Neural crest cell (in vitro differentiated cells): ENCODE measurements around the gene FSTL1. TPM values are rescaled to one million over a fixed set of nuclear protein-coding genes. Genes with fewer than 3 reads are reported as not detected.

ENCODE experiments used
- DNase-seq: peaks from one replicate; pipeline ENCODE4 v3.0.0; 2021; ENCODE audit warnings: low read depth, mixed read lengths, low spot score
- H3K27ac Mint-ChIP-seq: one replicate; pipeline ENCODE4 v1.8.0; 2021; ENCODE audit warnings: mild to moderate bottlenecking, mixed read lengths; ENCODE audit not compliant: unreplicated experiment
- H3K27me3 Mint-ChIP-seq: 2 replicates; pipeline ENCODE4 v1.8.0; 2021; ENCODE audit warnings: low read depth, mild to moderate bottlenecking, mixed read lengths
- H3K36me3 Mint-ChIP-seq: 2 replicates; pipeline ENCODE4 v1.8.0; 2021; ENCODE audit warnings: low read depth, mild to moderate bottlenecking, mixed read lengths
- H3K4me1 Mint-ChIP-seq: 2 replicates; pipeline ENCODE4 v1.8.0; 2021; ENCODE audit warnings: mixed read lengths
- H3K4me3 Mint-ChIP-seq: one replicate; pipeline ENCODE4 v1.8.0; 2021; ENCODE audit warnings: mild to moderate bottlenecking, mixed read lengths
- H3K9me3 Mint-ChIP-seq: 2 replicates; pipeline ENCODE4 v1.8.0; 2021; ENCODE audit warnings: mixed read lengths
- total RNA-seq: library from RNA; stranded (reverse); gene quantifications from 2 replicates; pipeline ENCODE4 v1.2.1, GENCODE V29; 2021
- TF ChIP-seq, protein P1 (sequence below): fragments of 200-600 bp; sonication (generic); conservative IDR thresholded peaks from 2 replicates; pipeline ENCODE4 v1.5.0; 2021; ENCODE audit warnings: antibody characterized with exemption, mild to moderate bottlenecking

FSTL1 gene
- total RNA-seq, 1 donor from 2014 or later, result 199 TPM

DNA sequence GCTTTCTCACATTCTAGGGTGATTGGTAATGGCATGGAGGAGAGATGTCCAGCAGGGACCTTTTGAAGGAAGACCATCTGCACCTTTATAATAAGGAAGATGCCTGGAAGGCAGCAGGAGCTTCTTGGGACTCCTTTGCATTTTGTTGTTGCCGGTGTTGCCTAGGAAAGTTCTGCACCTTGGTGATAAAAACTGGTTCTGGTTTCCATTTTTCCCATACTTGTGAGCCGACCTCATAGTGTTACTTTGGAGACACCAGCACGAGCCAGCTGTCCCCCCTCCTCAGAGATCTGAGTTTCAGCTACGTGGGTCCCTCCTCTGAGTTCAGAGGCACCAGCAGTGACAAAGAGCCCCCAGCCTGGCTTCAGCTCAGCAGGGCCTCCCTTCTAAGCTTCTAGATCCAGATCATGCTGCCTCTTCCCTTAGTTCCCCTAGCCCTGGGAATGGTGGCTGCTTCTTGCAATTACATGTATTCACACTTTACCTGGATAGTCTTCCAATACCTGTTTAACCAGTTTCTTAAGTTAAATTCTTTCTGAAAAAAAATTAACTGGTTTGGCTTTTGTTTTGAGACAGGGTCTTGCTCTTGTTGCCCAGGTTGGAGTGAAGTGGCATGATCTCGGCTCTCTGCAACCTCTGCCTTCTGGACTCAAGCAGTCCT is 18.0 kb upstream of the FSTL1 start:
- no peak overlapping the region for H3K4me3 Mint-ChIP-seq
- TF ChIP-seq, protein P1, sequence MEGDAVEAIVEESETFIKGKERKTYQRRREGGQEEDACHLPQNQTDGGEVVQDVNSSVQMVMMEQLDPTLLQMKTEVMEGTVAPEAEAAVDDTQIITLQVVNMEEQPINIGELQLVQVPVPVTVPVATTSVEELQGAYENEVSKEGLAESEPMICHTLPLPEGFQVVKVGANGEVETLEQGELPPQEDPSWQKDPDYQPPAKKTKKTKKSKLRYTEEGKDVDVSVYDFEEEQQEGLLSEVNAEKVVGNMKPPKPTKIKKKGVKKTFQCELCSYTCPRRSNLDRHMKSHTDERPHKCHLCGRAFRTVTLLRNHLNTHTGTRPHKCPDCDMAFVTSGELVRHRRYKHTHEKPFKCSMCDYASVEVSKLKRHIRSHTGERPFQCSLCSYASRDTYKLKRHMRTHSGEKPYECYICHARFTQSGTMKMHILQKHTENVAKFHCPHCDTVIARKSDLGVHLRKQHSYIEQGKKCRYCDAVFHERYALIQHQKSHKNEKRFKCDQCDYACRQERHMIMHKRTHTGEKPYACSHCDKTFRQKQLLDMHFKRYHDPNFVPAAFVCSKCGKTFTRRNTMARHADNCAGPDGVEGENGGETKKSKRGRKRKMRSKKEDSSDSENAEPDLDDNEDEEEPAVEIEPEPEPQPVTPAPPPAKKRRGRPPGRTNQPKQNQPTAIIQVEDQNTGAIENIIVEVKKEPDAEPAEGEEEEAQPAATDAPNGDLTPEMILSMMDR, result no peak

GRCh38 chr3:120462409-120462959 is 11.7 kb upstream of the FSTL1 start:
- H3K27ac Mint-ChIP-seq, result no peak overlapping the region
- H3K27me3 Mint-ChIP-seq, result no peaks in the 10 kb centered on the region
- TF ChIP-seq, protein P1, result no peak
- DNase-seq, result no peak
- no peak overlapping the region for H3K4me3 Mint-ChIP-seq
- no peaks in the 10 kb centered on the region for H3K36me3 Mint-ChIP-seq
- peaks cover 16% of the 10 kb centered on the region for H3K4me1 Mint-ChIP-seq
- H3K9me3 Mint-ChIP-seq, result no peaks in the 10 kb centered on the region

More for the DNA sequence above, 18.0 kb upstream of the FSTL1 start:
- DNase-seq, result no peak
- no peaks in the 10 kb centered on the region for H3K36me3 Mint-ChIP-seq
- no peaks in the 10 kb centered on the region for H3K27me3 Mint-ChIP-seq
- H3K4me1 Mint-ChIP-seq, result no peaks in the 10 kb centered on the region
- no peak overlapping the region for H3K27ac Mint-ChIP-seq
- no peaks in the 10 kb centered on the region for H3K9me3 Mint-ChIP-seq

DNA sequence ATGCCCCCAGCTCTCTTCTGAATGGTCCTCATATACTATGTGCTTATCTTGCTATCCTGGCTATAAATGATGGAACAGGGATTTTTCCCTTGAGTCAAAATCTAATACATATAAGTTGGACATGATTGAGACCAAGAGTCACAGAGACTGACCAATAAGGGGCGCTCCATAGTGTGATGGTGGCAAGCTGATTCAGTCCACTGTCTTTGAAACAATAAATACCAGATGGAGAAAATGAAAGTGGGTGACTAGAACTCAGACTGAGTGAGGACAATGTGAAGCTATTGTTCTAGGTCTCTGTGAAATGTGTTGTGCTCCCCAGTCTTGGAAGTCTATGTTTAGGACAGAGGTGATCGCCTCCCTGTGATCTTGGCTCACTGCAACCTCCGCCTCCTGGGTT is 10.6 kb upstream of the FSTL1 start:
- Mint-ChIP-seq H3K4me1 (peaks cover 16% of the 10 kb centered on the region), H3K27me3 (no peaks in the 10 kb centered on the region), H3K27ac (no peak overlapping the region), H3K36me3 (no peaks in the 10 kb centered on the region), H3K9me3 (no peaks in the 10 kb centered on the region), H3K4me3 (no peak overlapping the region)
- TF ChIP-seq, protein P1, result no peak
- no peak for DNase-seq

DNA sequence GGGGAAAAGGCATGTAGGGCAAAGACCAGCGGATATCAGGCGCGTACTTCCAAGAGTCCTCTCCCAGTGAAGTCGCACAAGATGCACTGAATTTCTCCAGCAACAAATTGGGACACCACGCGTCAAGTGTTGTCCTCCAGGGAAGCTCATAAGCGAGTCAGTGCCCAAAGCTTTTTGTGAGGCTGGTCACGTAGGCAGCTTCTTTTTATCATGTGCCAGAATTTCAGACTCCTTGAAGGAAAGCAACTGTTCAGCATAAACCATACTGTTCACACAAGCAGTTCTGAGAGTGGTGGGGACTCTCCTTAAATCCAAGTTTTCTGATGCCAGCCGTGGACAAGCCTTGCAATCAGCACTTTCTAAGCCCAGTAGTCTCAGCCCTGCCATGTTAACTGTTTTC is 10.1 kb upstream of the FSTL1 start:
- Mint-ChIP-seq H3K27me3 (no peaks in the 10 kb centered on the region), H3K9me3 (no peaks in the 10 kb centered on the region), H3K36me3 (no peaks in the 10 kb centered on the region), H3K4me3 (no peak overlapping the region), H3K27ac (no peak overlapping the region), H3K4me1 (peaks cover 16% of the 10 kb centered on the region)
- TF ChIP-seq, protein P1, result no peak
- no peak for DNase-seq

DNA sequence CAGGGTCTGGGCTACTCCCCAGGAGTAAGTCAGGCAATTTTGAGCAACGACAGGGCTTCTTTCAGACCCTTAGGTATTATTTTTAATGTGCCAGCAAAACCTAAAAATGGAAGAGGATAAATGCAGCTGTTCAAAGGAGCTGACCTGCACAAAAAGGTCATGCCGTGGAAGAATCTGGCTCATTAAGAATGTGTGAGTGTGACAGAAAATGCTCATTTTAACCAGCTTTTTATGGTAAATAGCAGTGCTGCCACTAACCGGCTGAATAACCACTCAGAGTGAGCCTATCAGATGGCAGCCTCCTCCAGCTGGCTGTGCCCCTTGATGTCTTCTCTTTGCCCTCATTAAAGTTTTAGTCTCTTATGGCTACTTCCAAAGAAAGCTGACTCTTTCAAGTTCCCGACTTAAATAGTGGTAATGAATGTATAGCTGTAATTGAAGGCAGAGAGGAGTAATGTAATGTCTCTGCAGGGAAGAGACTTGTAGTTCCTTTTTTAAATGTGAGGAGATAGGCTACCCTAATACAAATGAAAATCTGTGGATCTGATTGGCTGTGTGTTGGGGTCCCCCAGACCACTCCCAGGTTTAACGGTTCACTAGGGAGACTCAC is 9.5 kb upstream of the FSTL1 start:
- peaks cover 16% of the 10 kb centered on the region for H3K4me1 Mint-ChIP-seq
- H3K9me3 Mint-ChIP-seq, result no peaks in the 10 kb centered on the region
- TF ChIP-seq, protein P1, result no peak
- DNase-seq, result no peak
- no peak overlapping the region for H3K27ac Mint-ChIP-seq
- H3K27me3 Mint-ChIP-seq, result no peaks in the 10 kb centered on the region
- H3K4me3 Mint-ChIP-seq, result no peak overlapping the region
- no peaks in the 10 kb centered on the region for H3K36me3 Mint-ChIP-seq
